H1 (cell line): Measurements from ENCODE around the gene EWSR1. TPM values are rescaled to one million over a fixed set of nuclear protein-coding genes. Genes with fewer than 3 reads are reported as not detected.
A peak's percentile ranks its signal among the peaks of the same experiment; 100 is the strongest.

ENCODE experiments used
- CTCF ChIA-PET: fragments of 300-600 bp; sonication (Branson Sonifier 250); formaldehyde crosslinking; loops from one replicate; lab custom pipeline; 2021; ENCODE audit not compliant: partially characterized antibody; lab: Charles Lee
- POLR2A ChIA-PET: fragments of 300-600 bp; sonication (Branson Sonifier 250); formaldehyde crosslinking; loops from one replicate; lab custom pipeline; 2021; ENCODE audit warnings: inconsistent platforms; ENCODE audit not compliant: partially characterized antibody; lab: Charles Lee
- DNase-seq, 2 experiments: peaks; one replicate each; pipeline versions ENCODE4 v3.0.0 to v3.0.0-alpha.2; 2010 to 2022; ENCODE audit warnings: low spot score in 2 of 2, low read depth in 1 of 2, mixed read lengths in 1 of 2
- FAIRE-seq: peaks from 2 replicates; lab custom pipeline; 2011; peaks lifted over from hg19 to GRCh38; lab: Jason Lieb, UNC
- H2AFZ ChIP-seq: 2 replicates; pipeline ENCODE4 v1.8.1; 2012; ENCODE audit warnings: low read length, inconsistent platforms
- H2AK5ac ChIP-seq: 2 replicates; pipeline ENCODE4 v1.6.1; 2013; ENCODE audit warnings: low read depth, low read length
- H2BK120ac ChIP-seq: replicated peaks from 2 replicates; pipeline ENCODE3; 2013; ENCODE audit warnings: low read depth, low read length, inconsistent platforms
- H2BK12ac ChIP-seq: 2 replicates; pipeline ENCODE4 v1.6.1; 2013; ENCODE audit warnings: low read depth, low read length
- H2BK15ac ChIP-seq: 2 replicates; pipeline ENCODE4 v1.6.1; 2013; ENCODE audit warnings: low read length
- H2BK20ac ChIP-seq: 2 replicates; pipeline ENCODE4 v1.6.1; 2013; ENCODE audit warnings: low read length
- H2BK5ac ChIP-seq: 2 replicates; pipeline ENCODE4 v1.6.1; 2013; ENCODE audit warnings: low read depth, low read length
- H3K14ac ChIP-seq: 2 replicates; pipeline ENCODE4 v1.6.1; 2013; ENCODE audit warnings: inconsistent platforms; ENCODE audit not compliant: insufficient read length
- H3K18ac ChIP-seq: 2 replicates; pipeline ENCODE4 v1.6.1; 2013; ENCODE audit warnings: low read length; ENCODE audit errors: extremely low read depth
- H3K23ac ChIP-seq: 2 replicates; pipeline ENCODE4 v1.6.1; 2013; ENCODE audit warnings: inconsistent platforms; ENCODE audit not compliant: insufficient read length
- H3K23me2 ChIP-seq: 2 replicates; pipeline ENCODE4 v1.6.1; 2013; ENCODE audit warnings: low read depth, low read length
- H3K27ac ChIP-seq: 2 replicates; pipeline ENCODE4 v1.6.1; 2011; ENCODE audit warnings: low read depth, low read length, inconsistent platforms
- H3K27me3 ChIP-seq, 4 experiments: replicated peaks in 1 of 4; 1 replicate in 1 of 4; 2 replicates in 3 of 4; pipeline versions ENCODE4 v1.6.1 to v1.8.1; 2011 to 2013; ENCODE audit warnings: low read length in 3 of 4, mild to moderate bottlenecking in 3 of 4, inconsistent platforms in 2 of 4, mixed read lengths in 2 of 4, moderate library complexity in 1 of 4; ENCODE audit not compliant: control insufficient read depth in 3 of 4, insufficient read depth in 3 of 4; ENCODE audit errors: extremely low read depth in 1 of 4
- H3K36me3 ChIP-seq, 4 experiments: 2 replicates each; pipeline versions ENCODE4 v1.6.1 to v1.8.1; 2011 to 2013; ENCODE audit warnings: mild to moderate bottlenecking in 4 of 4, low read length in 3 of 4, moderate library complexity in 2 of 4, control low read depth in 1 of 4, inconsistent platforms in 1 of 4; ENCODE audit not compliant: insufficient read depth in 4 of 4, control insufficient read depth in 2 of 4
- H3K4ac ChIP-seq: replicated peaks from 2 replicates; pipeline ENCODE3; 2013; ENCODE audit warnings: low read length, low read depth, mixed read lengths, inconsistent platforms; ENCODE audit not compliant: insufficient read length
- H3K4me1 ChIP-seq, 4 experiments: replicated peaks in 1 of 4; 1 replicate in 1 of 4; 2 replicates in 3 of 4; pipeline versions ENCODE4 v1.6.1 to v1.8.1; 2011 to 2013; ENCODE audit warnings: low read length in 3 of 4, inconsistent platforms in 2 of 4, mixed read lengths in 1 of 4; ENCODE audit not compliant: insufficient read depth in 4 of 4, control insufficient read depth in 3 of 4
- H3K4me2 ChIP-seq, 2 experiments: 2 replicates each; pipeline versions ENCODE4 v1.6.1 to v1.8.1; 2011 to 2013; ENCODE audit warnings: low read depth in 2 of 2, low read length in 2 of 2, control low read depth in 1 of 2, inconsistent platforms in 1 of 2, mild to moderate bottlenecking in 1 of 2; ENCODE audit not compliant: insufficient read depth in 1 of 2
- H3K4me3 ChIP-seq, 4 experiments: fragments of 200-600, 300-600 bp in 1 of 4; sonication (generic), shearing (Covaris generic), sonication (Bioruptor Twin) in 1 of 4; 2 replicates each; pipeline versions ENCODE4 v1.5.1 to v1.8.1; 2011 to 2016; ENCODE audit warnings: low read length in 4 of 4, low read depth in 3 of 4, control low read depth in 2 of 4, inconsistent platforms in 2 of 4, mild to moderate bottlenecking in 2 of 4, mixed read lengths in 1 of 4, moderate library complexity in 1 of 4; ENCODE audit not compliant: insufficient read depth in 2 of 4; ENCODE audit errors: extremely low read depth in 1 of 4
- H3K56ac ChIP-seq: replicated peaks from 2 replicates; pipeline ENCODE3; 2013; ENCODE audit warnings: low read depth, mild to moderate bottlenecking, mixed read lengths, low read length, inconsistent platforms; ENCODE audit not compliant: insufficient read length
- H3K79me1 ChIP-seq: 2 replicates; pipeline ENCODE4 v1.6.1; 2013; ENCODE audit warnings: low read depth, low read length, control low read depth
- H3K79me2 ChIP-seq, 2 experiments: 2 replicates each; pipeline versions ENCODE4 v1.6.1 to v1.8.1; 2012 to 2013; ENCODE audit warnings: low read length in 2 of 2, mild to moderate bottlenecking in 2 of 2, inconsistent platforms in 1 of 2; ENCODE audit not compliant: insufficient read depth in 2 of 2, control insufficient read depth in 1 of 2
- H3K9ac ChIP-seq, 4 experiments: replicated peaks in 1 of 4; 1 replicate in 1 of 4; 2 replicates in 3 of 4; pipeline versions ENCODE4 v1.6.1 to v1.8.1; 2011 to 2013; ENCODE audit warnings: low read depth in 3 of 4, low read length in 3 of 4, control low read depth in 2 of 4, mild to moderate bottlenecking in 2 of 4, moderate library complexity in 2 of 4, inconsistent platforms in 1 of 4; ENCODE audit errors: extremely low read depth in 1 of 4
- H3K9me3 ChIP-seq, 2 experiments: 2 replicates each; pipeline versions ENCODE4 v1.6.1 to v1.8.1; 2012 to 2013; ENCODE audit warnings: mild to moderate bottlenecking in 2 of 2, moderate library complexity in 2 of 2, control low read depth in 1 of 2, inconsistent platforms in 1 of 2, low read depth in 1 of 2, low read length in 1 of 2, mixed read lengths in 1 of 2; ENCODE audit not compliant: insufficient read depth in 2 of 2
- H4K20me1 ChIP-seq, 2 experiments: replicated peaks in 1 of 2; 2 replicates each; pipeline versions ENCODE3 to v1.8.1; 2011 to 2013; ENCODE audit warnings: inconsistent platforms in 2 of 2, low read length in 2 of 2, mild to moderate bottlenecking in 1 of 2; ENCODE audit not compliant: insufficient read depth in 2 of 2, control insufficient read depth in 1 of 2
- H4K5ac ChIP-seq: 2 replicates; pipeline ENCODE4 v1.6.1; 2013; ENCODE audit warnings: low read length, low read depth, mixed read lengths, inconsistent platforms; ENCODE audit not compliant: insufficient read length
- H4K8ac ChIP-seq: 2 replicates; pipeline ENCODE4 v1.8.0; 2013; ENCODE audit warnings: mild to moderate bottlenecking, moderate library complexity, low read length, inconsistent platforms; ENCODE audit not compliant: insufficient read depth; ENCODE audit errors: extremely low read depth
- H4K91ac ChIP-seq: replicated peaks from 2 replicates; pipeline ENCODE3; 2013; ENCODE audit warnings: low read length, mixed read lengths, inconsistent platforms; ENCODE audit not compliant: insufficient read length
- BACH1 ChIP-seq: IDR thresholded peaks from 2 replicates; pipeline ENCODE4 v1.6.1; 2012; ENCODE audit warnings: low read length, improper control_type of control experiment
- CTCF ChIP-seq, 3 experiments: IDR thresholded peaks; 1 replicate in 2 of 3; 2 replicates in 1 of 3; pipeline versions ENCODE4 v1.5.1 to v1.6.1; 2011; ENCODE audit warnings: low read length in 3 of 3, mild to moderate bottlenecking in 3 of 3, inconsistent platforms in 2 of 3, low read depth in 1 of 3, moderate library complexity in 1 of 3; ENCODE audit not compliant: insufficient read depth in 1 of 3; ENCODE audit errors: control extremely low read depth in 1 of 3
- GTF2F1 ChIP-seq: IDR thresholded peaks from 2 replicates; pipeline ENCODE4 v1.6.1; 2012; ENCODE audit warnings: low read depth, low read length, improper control_type of control experiment, borderline replicate concordance
- HDAC6 ChIP-seq: IDR thresholded peaks from one replicate; pipeline ENCODE4 v1.7.1; 2012; ENCODE audit warnings: low read depth, mild to moderate bottlenecking, inconsistent platforms, low read length, moderate library complexity
- RAD21 ChIP-seq, 2 experiments: IDR thresholded peaks in 1 of 2; conservative IDR thresholded peaks in 1 of 2; 2 replicates each; pipeline ENCODE4 v1.6.1; 2011; ENCODE audit warnings: low read depth in 2 of 2, low read length in 2 of 2, improper control_type of control experiment in 1 of 2, inconsistent platforms in 1 of 2, mild to moderate bottlenecking in 1 of 2, moderate library complexity in 1 of 2
- RFX5 ChIP-seq: IDR thresholded peaks from 2 replicates; pipeline ENCODE4 v1.6.1; 2011; ENCODE audit warnings: low read depth, low read length, improper control_type of control experiment, borderline replicate concordance
- SAP30 ChIP-seq: fragments of 300-600 bp; sonication (generic); IDR thresholded peaks from 2 replicates; pipeline ENCODE4 v1.7.1; 2012; ENCODE audit warnings: low read length, moderate library complexity, mild to moderate bottlenecking, inconsistent platforms; ENCODE audit not compliant: insufficient read depth, insufficient replicate concordance
- SRF ChIP-seq: IDR thresholded peaks from 2 replicates; pipeline ENCODE4 v1.6.1; 2011; ENCODE audit warnings: mild to moderate bottlenecking, low read depth, low read length, moderate library complexity
- WGBS, 2 experiments: shearing (Covaris generic) in 1 of 2; methylation state at CpG; one replicate each; pipeline versions ENCODE4 v1.1.6 to v1.1.7; 2013 to 2015; ENCODE audit warnings: low lambda C conversion rate in 2 of 2, mixed read lengths in 2 of 2, inconsistent platforms in 1 of 2, low coverage in 1 of 2, missing lambda C conversion rate in 1 of 2; ENCODE audit not compliant: insufficient replicate concordance in 2 of 2, insufficient coverage in 1 of 2, insufficient read length in 1 of 2; ENCODE audit errors: extremely low coverage in 1 of 2, missing lambda C conversion rate in 1 of 2; 5-methylcytosine and 5-hydroxymethylcytosine counted together
- polyA plus RNA-seq, 7 experiments: library from polyadenylated mRNA; depleted of rRNA in 3 of 7; stranded (reverse) in 5 of 7; unstranded in 2 of 7; fragments of >200 nt in 5 of 7; fragments of 200-250 nt in 2 of 7; gene quantifications; 1 replicate in 5 of 7; 2 replicates in 1 of 7; 4 replicates in 1 of 7; pipeline versions ENCODE4 v1.2.1 to v1.2.3, GENCODE V29; 2011 to 2013; ENCODE audit warnings: missing spikeins in 2 of 7, mixed read lengths in 2 of 7
- total RNA-seq: library from RNA; stranded (reverse); fragmentation: NEBNext Ultra II Directional; extraction: Animal tissue kit (Norgen Biotek cat#: 25700); gene quantifications from 2 replicates; pipeline ENCODE4 v1.2.1, GENCODE V29; 2021

Gene EWSR1
- total and polyA plus RNA-seq, 2 of the 8 experiments (the other 6 are each of a cell fraction or from before 2014, with no cell fraction given) = 387 to 930 TPM

GRCh38 chr22:29298641-29299040, 30.6 kb downstream of the EWSR1 start:
- H3K9me3 ChIP-seq = no peaks in the 10 kb centered on the region
- H2BK12ac ChIP-seq = no peak overlapping the region
- no peak overlapping the region for H3K18ac ChIP-seq
- H2BK120ac ChIP-seq = no peak overlapping the region
- no peak overlapping the region for H3K4ac ChIP-seq
- H3K27ac ChIP-seq = no peak overlapping the region
- no peaks in the 10 kb centered on the region for H3K79me2 ChIP-seq
- DNase-seq (no peak), FAIRE-seq (no peak)
- H4K20me1 ChIP-seq = peaks cover 10 to 17% of the 10 kb centered on the region in 2 experiments
- H3K27me3 ChIP-seq = no peaks in the 10 kb centered on the region
- H3K56ac ChIP-seq = no peak overlapping the region
- 89% methylated on average over 8 of the region's 8 CpGs; no CpG with 5 or more reads in 1 of the 2 experiments for WGBS, 2 experiments
- ChIA-PET CTCF (interaction anchor here (0.8 to 1.5 kb wide), 5 partner anchors 14 to 60 kb away, joined by 3 to 4 read pairs (median 3); no protein-coding TSS in a partner anchor), POLR2A (interaction anchor here (1.0 to 9.1 kb wide), 7 partner anchors 6 to 28 kb away, joined by 5 to 147 read pairs (median 17); partner anchors contain the start of genes EWSR1 and RHBDD3)
- H4K8ac ChIP-seq = no peak overlapping the region
- H2BK20ac ChIP-seq = no peak overlapping the region
- 0 out of 2 replicates have a peak overlapping the region, but pooled peaks have one; percentile 52 for H2BK5ac ChIP-seq
- no peaks in the 10 kb centered on the region for H3K4me1 ChIP-seq
- H3K4me2 ChIP-seq = no peak overlapping the region
- H4K91ac ChIP-seq = no peak overlapping the region
- no peak overlapping the region for H3K9ac ChIP-seq
- H3K23ac ChIP-seq = no peak overlapping the region
- no peak for TF ChIP-seq BACH1
- no peak for TF ChIP-seq RAD21 (IDR thresholded peaks at IDR 0.05 in 1 of 2, conservative IDR thresholded peaks at IDR 0.05 in 1 of 2; ENCODE audit: low read depth in 2 of 2, low read length in 2 of 2)
- TF ChIP-seq GTF2F1 = no peak
- TF ChIP-seq SRF = no peak
- no peak for TF ChIP-seq RFX5
- TF ChIP-seq HDAC6 = no peak
- TF ChIP-seq CTCF (IDR thresholded peaks at IDR 0.05; ENCODE audit: control extremely low read depth in 1 of 3, insufficient read depth in 1 of 3, low read depth in 1 of 3, low read length in 3 of 3) = no peak
- no peak for TF ChIP-seq SAP30
- no peaks in the 10 kb centered on the region for H3K23me2 ChIP-seq
- H2AFZ ChIP-seq = no peak overlapping the region
- no peak overlapping the region for H3K4me3 ChIP-seq
- no peak overlapping the region for H4K5ac ChIP-seq
- H3K36me3 ChIP-seq = peaks cover 51 to 72% (median 60%) of the 10 kb centered on the region in 4 experiments
- H2BK15ac ChIP-seq = no peak overlapping the region
- H3K14ac ChIP-seq = no peak overlapping the region
- no peak overlapping the region for H2AK5ac ChIP-seq
- no peaks in the 10 kb centered on the region; the same call in 1 of the 2 replicates for H3K79me1 ChIP-seq
